SK-N-SH (cell line): Measurements from ENCODE around the gene GPR137.

Experiments
- CHD2 ChIP-seq: fragments of 150-350 bp; IDR thresholded peaks from 2 replicates; pipeline ENCODE4 v1.6.1; 2018; ENCODE audit warnings: low read length; ENCODE audit not compliant: partially characterized antibody
- POLR2AphosphoS5 ChIP-seq: IDR thresholded peaks from 2 replicates; pipeline ENCODE4 v1.6.1; 2012; ENCODE audit warnings: low read depth, low read length
- RCOR1 ChIP-seq: fragments of 150-350 bp; IDR thresholded peaks from 2 replicates; pipeline ENCODE4 v1.6.1; 2017; ENCODE audit warnings: antibody characterized with exemption, low read length
- SIN3A ChIP-seq: IDR thresholded peaks from 2 replicates; pipeline ENCODE4 v1.6.1; 2012; ENCODE audit warnings: low read depth, mild to moderate bottlenecking, low read length, moderate library complexity, borderline replicate concordance
- SMC3 ChIP-seq: IDR thresholded peaks from 2 replicates; pipeline ENCODE4 v1.6.1; 2012; ENCODE audit warnings: low read depth, low read length, improper control_type of control experiment
- USF1 ChIP-seq: IDR thresholded peaks from 2 replicates; pipeline ENCODE4 v1.4.0; 2012; ENCODE audit warnings: low read depth, borderline replicate concordance
- YY1 ChIP-seq: IDR thresholded peaks from 2 replicates; pipeline ENCODE4 v1.4.0; 2012; ENCODE audit warnings: low read depth, mild to moderate bottlenecking

- TF ChIP-seq RCOR1: peak; percentile 46; the same call in 1 of the 2 replicates
- no peak for TF ChIP-seq CHD2
- no peak for TF ChIP-seq USF1
- TF ChIP-seq YY1: peak; percentile 65; the same call in 1 of the 2 replicates
- no peak for TF ChIP-seq SMC3
- TF ChIP-seq SIN3A: peak; percentile 24; the same call in 1 of the 2 replicates
- TF ChIP-seq POLR2AphosphoS5: peak; percentile 16
Observed at GRCh38 chr11:64245797-64246620, 39.6 kb upstream of the GPR137 start.
